GM18907 (cell line): Measurements from ENCODE around the gene DNAH8.
"Not testable (repeated sequence)": the region's sequence is repeated elsewhere in the genome, so short reads cannot be mapped to it uniquely, and the experiment has no call there.

ENCODE experiments used
- ATAC-seq: cut with Tn5 transposase; IDR thresholded peaks from one replicate; pipeline ENCODE4 v1.9.1; 2021; ENCODE audit warnings: mild to moderate bottlenecking, moderate library complexity; ENCODE audit not compliant: unreplicated experiment

DNAH8 gene

DNA sequence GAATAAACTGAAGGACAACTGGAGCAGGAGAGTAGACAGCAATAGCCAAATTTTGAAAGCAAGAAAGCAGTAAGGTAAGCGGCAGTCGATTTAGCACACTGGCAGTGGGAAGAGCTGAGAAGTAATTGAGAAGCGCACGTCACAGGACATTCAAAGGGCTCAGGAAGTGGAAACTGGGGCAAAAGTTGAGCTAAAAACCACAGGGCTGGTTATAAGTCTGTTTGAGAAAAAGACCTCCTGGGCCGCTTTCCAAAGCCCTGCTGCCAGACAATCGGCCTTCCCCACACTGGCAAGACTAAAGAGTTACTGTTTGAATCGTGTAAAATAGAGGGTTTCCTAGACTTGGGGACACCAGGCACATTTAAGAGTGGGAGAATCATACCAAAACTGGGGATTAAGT lies 161.4 kb downstream of the DNAH8 start:
- no peak for ATAC-seq

DNA sequence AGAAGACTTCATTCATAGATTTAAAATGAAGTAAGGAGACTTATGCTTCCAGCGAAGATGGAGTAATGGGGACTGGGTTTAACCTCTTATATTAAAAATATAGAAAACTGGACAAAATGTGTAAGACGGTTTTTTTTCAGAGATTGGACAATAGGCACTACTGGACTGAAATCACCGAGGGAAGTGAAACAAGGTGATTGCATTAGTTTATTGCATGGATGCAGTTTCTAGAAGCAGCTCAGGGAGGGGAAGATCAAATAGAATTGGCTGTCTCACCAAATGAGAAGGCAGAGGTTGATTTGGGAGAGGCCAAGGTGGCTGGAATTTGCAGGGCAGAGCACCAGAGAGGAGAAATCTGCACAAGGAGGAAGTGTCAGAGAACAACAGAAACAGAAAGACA lies 162.6 kb downstream of the DNAH8 start:
- no peak for ATAC-seq

DNA sequence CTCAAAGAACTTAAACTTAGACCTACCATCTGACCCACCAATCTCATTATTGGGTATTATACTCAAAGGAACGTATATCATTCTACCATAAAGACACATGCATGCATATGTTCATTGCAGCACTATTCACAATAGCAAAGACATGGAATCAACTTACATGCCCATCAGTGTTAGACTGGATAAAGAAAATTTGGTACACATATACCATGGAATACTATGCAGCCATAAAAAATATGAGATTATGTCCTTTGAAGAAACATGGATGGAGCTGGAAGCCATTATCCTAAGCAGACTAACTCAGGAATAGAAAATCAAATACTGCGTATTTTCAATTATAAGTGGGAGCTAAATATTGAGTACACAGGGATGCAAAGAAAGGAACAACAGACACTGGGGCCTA lies 167.0 kb downstream of the DNAH8 start:
- no peak for ATAC-seq

GRCh38 chr6:38897507-38897906 lies 182.4 kb downstream of the DNAH8 start:
- ATAC-seq = no peak

DNA sequence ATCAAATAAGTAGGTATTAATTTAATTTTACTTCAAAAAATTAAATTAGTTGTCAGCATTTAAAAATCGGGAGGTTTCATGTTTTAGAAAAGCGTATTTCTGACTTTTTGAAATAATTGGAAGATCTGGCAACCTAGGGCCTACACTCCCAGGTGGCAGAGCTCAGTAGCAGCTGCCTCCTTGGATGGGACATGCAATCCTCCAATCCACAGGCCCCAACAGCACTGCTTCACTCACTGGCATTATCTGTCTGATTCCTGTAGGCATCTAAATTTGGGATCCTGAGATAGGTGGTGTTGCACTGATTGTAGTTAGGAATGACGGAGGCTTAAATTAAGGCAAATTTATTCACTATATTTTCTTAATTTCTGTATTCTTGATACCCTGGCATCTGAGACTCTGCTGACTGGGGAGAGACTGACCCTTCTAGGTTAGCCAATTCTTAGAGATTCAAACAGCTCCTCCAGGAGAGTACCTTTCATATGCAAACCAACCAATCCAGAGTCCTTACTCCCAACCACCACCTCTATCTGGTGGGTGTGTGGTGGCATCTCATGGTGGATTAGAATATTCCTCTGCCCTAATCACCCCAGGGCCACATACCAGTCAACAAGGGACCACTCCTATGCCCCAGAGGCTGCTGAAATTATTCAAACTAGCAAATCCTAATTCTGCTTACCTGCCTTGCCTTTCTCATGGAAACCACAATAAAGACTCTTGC lies 186.9 kb downstream of the DNAH8 start:
- no peak for ATAC-seq

DNA sequence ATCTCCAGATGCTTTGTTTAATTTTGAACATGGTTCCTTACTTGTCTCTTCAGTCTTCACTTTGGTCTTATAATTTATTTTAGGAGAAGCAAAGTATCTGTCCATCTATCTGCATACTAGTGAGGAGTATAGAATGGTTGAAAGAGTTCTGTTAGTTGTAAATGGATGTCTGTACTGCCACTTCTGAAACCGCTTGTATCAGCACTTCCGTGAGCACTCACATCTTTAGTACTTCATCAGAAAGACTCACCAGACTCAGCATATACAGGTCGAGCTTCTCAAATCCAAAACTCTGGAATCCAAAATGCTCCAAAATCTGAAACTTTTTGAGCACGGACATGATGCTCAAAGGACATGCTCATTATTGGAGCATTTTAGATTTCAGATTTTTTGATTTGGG lies 191.5 kb downstream of the DNAH8 start:
- ATAC-seq = no peak

DNA sequence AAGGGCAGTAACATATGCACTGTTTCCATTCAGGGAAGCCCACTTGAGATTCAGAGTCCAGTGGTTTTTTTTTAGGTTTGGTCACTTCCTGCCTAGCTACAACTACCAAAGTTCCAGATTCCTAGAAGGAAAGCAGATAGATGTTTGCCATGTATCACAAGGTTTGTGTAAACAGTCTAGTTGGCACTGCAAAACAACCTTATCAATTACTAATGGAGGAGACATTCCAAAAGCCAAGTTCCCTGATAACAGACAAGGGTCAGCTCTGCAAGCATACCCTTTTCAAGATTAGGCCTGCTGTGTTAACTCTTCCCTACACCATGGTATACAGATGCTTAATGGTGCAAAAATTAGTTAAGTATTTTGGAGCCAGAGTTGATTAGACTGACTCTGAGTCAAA lies 192.2 kb downstream of the DNAH8 start:
- ATAC-seq = no peak

GRCh38 chr6:38909015-38909730 lies 194.1 kb downstream of the DNAH8 start:
- ATAC-seq = no peak

GRCh38 chr6:38910207-38910606 lies 195.1 kb downstream of the DNAH8 start:
- no peak for ATAC-seq

GRCh38 chr6:38912378-38912777 lies 197.3 kb downstream of the DNAH8 start:
- no peak for ATAC-seq

DNA sequence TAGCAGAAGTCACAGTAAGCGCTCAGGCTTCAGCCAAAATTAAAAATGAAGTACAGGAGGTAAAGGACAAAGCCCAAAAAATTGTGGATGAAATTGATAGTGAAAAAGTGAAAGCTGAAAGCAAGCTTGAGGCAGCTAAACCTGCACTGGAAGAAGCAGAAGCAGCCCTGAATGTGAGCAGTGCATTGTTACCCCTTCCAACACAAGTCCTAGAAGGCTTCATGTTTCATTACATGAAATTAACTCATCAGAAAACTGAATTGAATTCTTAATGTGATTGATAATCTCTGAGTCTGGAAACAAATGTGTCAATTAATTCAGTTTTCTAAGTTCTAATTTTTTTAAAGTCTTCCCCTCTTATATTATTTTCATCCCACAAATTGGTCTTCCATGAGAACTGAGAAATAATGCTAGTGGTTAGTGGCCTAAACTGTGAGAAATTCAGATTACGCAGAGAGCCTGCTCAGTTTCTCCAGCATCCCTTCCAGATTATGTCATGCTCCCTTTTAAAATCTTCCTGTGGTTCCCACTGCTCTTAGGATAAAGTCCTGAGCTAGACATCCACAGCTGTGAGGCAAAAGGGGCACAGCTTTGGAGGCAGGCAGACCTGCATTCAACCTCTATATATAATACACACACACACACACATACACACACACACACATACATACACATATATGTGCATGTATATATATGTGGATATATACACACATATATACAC lies 200.3 kb downstream of the DNAH8 start:
- no peak for ATAC-seq

DNA sequence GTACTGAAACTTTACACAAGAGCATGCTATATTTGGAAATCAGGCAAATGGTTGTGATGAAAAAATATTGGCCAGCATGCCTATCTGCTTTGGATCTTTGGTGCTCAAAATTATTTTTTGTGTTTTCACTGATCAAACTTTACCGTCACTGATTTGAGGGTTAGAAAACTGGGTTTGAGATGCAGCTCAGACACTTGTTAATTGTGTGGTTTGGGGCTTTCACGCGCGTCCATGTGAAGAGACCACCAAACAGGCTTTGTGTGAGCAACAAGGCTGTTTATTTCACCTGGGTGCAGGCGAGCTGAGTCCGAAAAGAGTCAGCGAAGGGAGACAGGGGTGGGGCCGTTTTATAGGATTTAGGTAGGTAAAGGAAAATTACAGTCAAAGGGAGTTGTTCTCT lies 206.4 kb downstream of the DNAH8 start:
- ATAC-seq = not testable (repeated sequence)

DNA sequence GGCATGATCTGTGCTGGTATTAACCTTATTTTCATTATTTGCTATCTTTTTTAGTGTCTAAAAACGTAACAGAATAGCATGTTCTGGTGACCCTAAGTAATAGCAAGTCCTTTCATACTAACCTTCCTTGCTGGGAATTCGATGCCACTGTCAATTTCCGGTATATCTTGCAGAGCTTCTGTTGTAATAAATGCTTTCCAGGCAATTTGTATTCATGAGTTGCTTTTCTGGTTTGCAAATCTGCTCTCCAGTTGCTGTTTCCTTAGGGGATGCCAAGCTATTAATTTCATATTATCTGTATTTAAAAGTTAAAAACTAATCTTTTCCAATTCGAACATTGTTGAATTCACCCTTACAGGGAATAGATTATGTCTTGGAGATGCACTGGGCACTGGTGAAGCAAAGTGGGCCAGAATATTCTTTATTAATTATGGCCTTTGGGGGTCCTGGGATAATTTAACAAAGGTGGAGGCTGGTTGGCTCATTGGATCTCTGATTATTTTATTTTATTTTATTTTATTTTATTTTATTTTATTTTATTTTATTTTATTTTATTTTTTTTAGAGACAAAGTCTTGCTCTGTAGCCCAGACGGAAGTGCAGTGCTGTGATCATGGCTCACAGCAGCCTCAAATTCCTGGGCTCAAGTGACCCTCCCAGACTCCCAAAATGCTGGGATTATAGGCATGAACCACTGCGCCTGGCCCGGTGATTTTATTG lies 209.8 kb downstream of the DNAH8 start:
- ATAC-seq = no peak

DNA sequence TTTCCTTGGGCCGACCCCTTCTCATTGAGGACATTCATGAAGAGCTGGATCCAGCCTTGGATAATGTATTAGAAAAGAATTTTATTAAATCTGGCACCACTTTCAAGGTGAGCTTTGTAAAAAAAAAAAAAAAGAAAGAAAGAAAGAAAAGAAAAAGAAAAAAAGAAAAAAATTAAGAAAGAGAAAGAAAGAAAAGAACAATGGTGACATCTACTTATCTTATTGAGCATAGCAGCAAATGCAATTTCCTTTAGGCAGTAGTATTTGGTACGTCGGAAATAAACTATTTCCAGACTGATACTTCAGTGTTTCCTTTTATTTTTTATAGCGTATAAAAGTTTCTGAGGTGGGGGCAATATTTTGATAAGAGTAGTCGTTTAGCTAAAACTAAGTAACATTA lies 214.4 kb downstream of the DNAH8 start:
- no peak for ATAC-seq

GRCh38 chr6:38933426-38933825 lies 218.3 kb downstream of the DNAH8 start:
- no peak for ATAC-seq

DNA sequence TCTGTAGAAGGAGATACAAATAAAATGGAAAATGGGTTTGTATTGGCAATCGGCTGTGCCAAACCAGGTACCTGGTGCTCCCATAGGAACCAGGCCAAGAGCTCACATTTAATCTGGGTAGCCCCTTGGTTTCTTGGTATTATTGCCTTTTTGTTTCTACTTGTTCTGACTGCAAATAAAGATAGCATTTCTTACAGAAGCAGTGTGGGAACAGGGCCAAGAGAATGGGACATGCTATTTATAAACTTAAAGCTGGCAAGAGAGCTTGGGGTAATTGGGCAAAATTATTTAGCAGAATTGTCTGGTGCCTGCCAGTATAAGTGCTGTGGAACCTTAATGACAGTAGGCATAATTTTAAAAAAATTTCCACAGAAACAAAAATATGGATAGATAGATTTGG lies 219.9 kb downstream of the DNAH8 start:
- ATAC-seq = no peak

DNA sequence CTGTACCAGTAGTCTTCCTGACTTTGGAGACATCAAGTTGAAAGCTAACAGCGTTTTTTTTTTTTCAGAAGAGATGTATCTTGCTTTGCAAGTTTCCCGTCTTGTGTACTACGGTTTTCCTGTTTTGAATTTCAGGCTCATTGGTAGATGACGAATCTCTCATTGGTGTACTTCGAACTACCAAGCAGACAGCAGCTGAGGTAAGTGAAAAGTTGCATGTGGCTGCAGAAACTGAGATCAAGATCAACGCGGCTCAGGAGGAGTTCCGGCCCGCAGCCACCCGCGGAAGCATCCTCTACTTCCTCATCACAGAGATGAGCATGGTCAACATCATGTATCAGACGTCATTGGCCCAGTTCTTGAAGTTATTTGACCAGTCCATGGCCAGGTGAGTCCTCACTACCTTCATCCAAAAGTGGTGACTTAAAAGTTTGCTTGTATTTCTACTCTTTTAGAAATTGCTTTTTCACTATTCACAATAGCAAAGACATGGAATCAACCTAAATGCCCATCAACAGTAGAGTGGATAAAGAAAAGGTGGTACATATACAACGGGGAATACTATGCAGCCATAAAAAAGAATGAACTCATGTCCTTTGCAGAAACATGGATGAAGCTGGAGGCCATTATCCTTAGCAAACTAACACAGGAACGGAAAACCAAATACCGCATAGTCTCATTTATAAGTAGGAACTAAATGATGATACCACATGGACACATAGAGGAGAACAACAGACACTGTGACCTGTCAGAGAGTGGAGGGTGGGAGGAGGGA lies 222.9 kb downstream of the DNAH8 start:
- ATAC-seq = no peak

GRCh38 chr6:38938741-38939140 lies 223.6 kb downstream of the DNAH8 start:
- ATAC-seq = no peak

DNA sequence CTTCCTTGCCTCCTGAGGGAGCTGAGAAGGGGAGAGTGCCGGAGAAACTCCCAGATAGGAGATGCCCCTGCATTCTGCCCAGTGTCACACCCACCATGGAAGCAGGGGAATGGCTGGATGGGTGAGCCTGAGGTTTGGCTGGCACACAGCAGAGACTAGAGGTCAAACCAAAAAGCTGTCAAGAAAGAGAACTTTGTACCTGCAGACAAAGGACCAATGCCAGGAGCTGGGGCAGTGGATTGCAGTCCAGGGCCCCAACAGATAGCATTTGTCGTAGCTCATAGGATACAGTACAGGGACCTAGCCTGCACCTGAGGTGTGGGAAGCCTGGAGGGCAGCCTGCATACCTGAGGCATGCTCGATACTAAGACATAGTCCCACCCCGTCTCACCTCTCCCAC lies 227.3 kb downstream of the DNAH8 start:
- ATAC-seq = no peak

GRCh38 chr6:38942965-38943364 lies 227.9 kb downstream of the DNAH8 start:
- ATAC-seq = no peak

GRCh38 chr6:38943964-38944363 lies 228.9 kb downstream of the DNAH8 start:
- no peak for ATAC-seq
